Stimulated activated CD4-positive, alpha-beta T cell treated with anti-CD3 and anti-CD28 coated beads, Interleukin-1b, Interleukin-23, amount 100 ng/mL, for 1 hour (primary cell): ENCODE measurements around the gene CD1D.
"Not testable (repeated sequence)": the region's sequence is repeated elsewhere in the genome, so short reads cannot be mapped to it uniquely, and the experiment has no call there.

Source experiments
- DNase-seq, 2 donors: peaks; one replicate each; pipeline ENCODE4 v3.0.0-alpha.2; 2020; ENCODE audit warnings: low read depth in 2 of 2

The CD1D gene

GRCh38 chr1:158176399-158176798 lies 4.3 kb upstream of the CD1D start:
- DNase-seq = no peak

- not testable (repeated sequence) for DNase-seq
These were observed 3.6 kb upstream of the CD1D start for GRCh38 chr1:158176849-158177699.

- DNase-seq = no peak
These were observed 2.8 kb upstream of the CD1D start for GRCh38 chr1:158177700-158178450.

- no peak for DNase-seq
These were observed 1.2 kb upstream of the CD1D start for GRCh38 chr1:158179301-158180041.

GRCh38 chr1:158181577-158181922 lies 855 bp downstream of the CD1D start:
- no peak for DNase-seq

- DNase-seq = no peak
These were observed 5.1 kb downstream of the CD1D start for GRCh38 chr1:158185770-158186169.

- no peak for DNase-seq
These were observed 5.5 kb downstream of the CD1D start for GRCh38 chr1:158186180-158186579.

GRCh38 chr1:158188611-158189010 lies 7.9 kb downstream of the CD1D start:
- DNase-seq = no peak

- no peak for DNase-seq
These were observed 8.9 kb downstream of the CD1D start for GRCh38 chr1:158189624-158190023.

- no peak for DNase-seq
These were observed 10.6 kb downstream of the CD1D start for GRCh38 chr1:158191299-158191698.

- DNase-seq = no peak
These were observed 15.8 kb downstream of the CD1D start for GRCh38 chr1:158196461-158196860.

- DNase-seq = no peak
These were observed 19.2 kb downstream of the CD1D start for GRCh38 chr1:158199849-158200248.

GRCh38 chr1:158200527-158200926 lies 19.8 kb downstream of the CD1D start:
- DNase-seq = no peak

GRCh38 chr1:158203693-158204457 lies 23.2 kb downstream of the CD1D start:
- no peak for DNase-seq

- DNase-seq = no peak
These were observed 23.7 kb downstream of the CD1D start for GRCh38 chr1:158204458-158204827.

GRCh38 chr1:158208586-158209116 lies 28.0 kb downstream of the CD1D start:
- DNase-seq = no peak

GRCh38 chr1:158212320-158212719 lies 31.6 kb downstream of the CD1D start:
- DNase-seq = no peak

- not testable (repeated sequence) for DNase-seq
These were observed 42.8 kb downstream of the CD1D start for GRCh38 chr1:158223445-158223844.

- DNase-seq = no peak
These were observed 47.4 kb downstream of the CD1D start for GRCh38 chr1:158227904-158228623.
